Activated CD8-positive, alpha-beta T cell treated with anti-CD3 and anti-CD28 coated beads for 36 hours (primary cell): ENCODE measurements around the gene KIR2DL1. TPM values are rescaled to one million over a fixed set of nuclear protein-coding genes. Genes with fewer than 3 reads are reported as not detected.
"Not testable (repeated sequence)": the region's sequence is repeated elsewhere in the genome, so short reads cannot be mapped to it uniquely, and the experiment has no call there.

Experiments
- ATAC-seq: fragments of 200-7000 bp; cut with Tn5 transposase; one replicate; pipeline ENCODE4 v1.10.0; 2021; ENCODE audit warnings: mild to moderate bottlenecking, moderate library complexity
- CTCF ChIA-PET: fragments of 350-600 bp; sonication (Branson Sonifier 250); formaldehyde crosslinking; loops from one replicate; lab custom pipeline; 2021; ENCODE audit warnings: antibody characterized with exemption; lab: Charles Lee
- POLR2A ChIA-PET: fragments of 350-600 bp; sonication (Branson Sonifier 250); formaldehyde crosslinking; loops from one replicate; lab custom pipeline; 2021; ENCODE audit warnings: antibody characterized with exemption; lab: Charles Lee
- DNase-seq: peaks from one replicate; pipeline ENCODE4 v3.0.0-alpha.2; 2020
- H3K27ac Mint-ChIP-seq: one replicate; pipeline ENCODE4 v1.8.0; 2021; ENCODE audit warnings: mild to moderate bottlenecking, mixed read lengths
- H3K27me3 Mint-ChIP-seq: one replicate; pipeline ENCODE4 v1.8.0; 2021; ENCODE audit warnings: mixed read lengths
- H3K36me3 Mint-ChIP-seq: one replicate; pipeline ENCODE4 v1.8.0; 2021; ENCODE audit warnings: low read depth, mixed read lengths
- H3K4me1 Mint-ChIP-seq: one replicate; pipeline ENCODE4 v1.8.0; 2021; ENCODE audit warnings: low read depth, mixed read lengths
- H3K4me3 Mint-ChIP-seq: one replicate; pipeline ENCODE4 v1.8.0; 2021; ENCODE audit warnings: mild to moderate bottlenecking, moderate library complexity, mixed read lengths
- H3K9me3 Mint-ChIP-seq: one replicate; pipeline ENCODE4 v1.8.0; 2021; ENCODE audit warnings: mixed read lengths
- CTCF ChIP-seq: fragments of 200-600 bp; IDR thresholded peaks from one replicate; pipeline ENCODE4 v1.8.0; 2022; ENCODE audit warnings: antibody characterized with exemption, mild to moderate bottlenecking
- intact Hi-C: fragments of 100-400 bp; cut with micrococcal nuclease; formaldehyde crosslinking; loops from one replicate; pipeline ENCODE4 v1.10.0; 2022
- total RNA-seq, 2 experiments: library from RNA; stranded (reverse); gene quantifications; one replicate each; pipeline ENCODE4 v1.2.3, GENCODE V29; 2021

KIR2DL1 gene
- total RNA-seq, 2 experiments from 2014 or later = not detected

GRCh38 chr19:54805665-54806515 is 36.3 kb downstream of the KIR2DL1 start:
- ChIA-PET CTCF (no interaction called here), POLR2A (no interaction called here)
- H3K4me3 Mint-ChIP-seq = no peak overlapping the region
- no peaks in the 10 kb centered on the region for H3K36me3 Mint-ChIP-seq
- no peak for TF ChIP-seq CTCF
- DNase-seq (no peak), ATAC-seq (no peak)
- no peak overlapping the region for H3K27ac Mint-ChIP-seq
- no peaks in the 10 kb centered on the region for H3K4me1 Mint-ChIP-seq
- intact Hi-C loops = no loop called here
- H3K27me3 Mint-ChIP-seq = peaks cover 15% of the 10 kb centered on the region
- H3K9me3 Mint-ChIP-seq = no peaks in the 10 kb centered on the region

GRCh38 chr19:54806516-54806838 is 36.9 kb downstream of the KIR2DL1 start:
- no peaks in the 10 kb centered on the region for H3K9me3 Mint-ChIP-seq
- ATAC-seq = no peak
- H3K27me3 Mint-ChIP-seq = peaks cover 15% of the 10 kb centered on the region
- DNase-seq = no peak
- intact Hi-C loops = no loop called here
- H3K4me3 Mint-ChIP-seq = no peak overlapping the region
- TF ChIP-seq CTCF = no peak
- H3K36me3 Mint-ChIP-seq = no peaks in the 10 kb centered on the region
- ChIA-PET POLR2A (no interaction called here), CTCF (no interaction called here)
- H3K27ac Mint-ChIP-seq = no peak overlapping the region
- H3K4me1 Mint-ChIP-seq = no peaks in the 10 kb centered on the region

GRCh38 chr19:54814571-54814970 is 45.0 kb downstream of the KIR2DL1 start:
- H3K4me1 Mint-ChIP-seq, H3K36me3 Mint-ChIP-seq, DNase-seq, H3K4me3 Mint-ChIP-seq, CTCF ChIA-PET, H3K9me3 Mint-ChIP-seq, POLR2A ChIA-PET, intact Hi-C loops, ATAC-seq, H3K27me3 Mint-ChIP-seq, H3K27ac Mint-ChIP-seq: not testable (repeated sequence)

GRCh38 chr19:54816251-54816650 is 46.7 kb downstream of the KIR2DL1 start, which contains the start of gene KIR3DL1:
KIR3DL1 (plus strand) TSS chr19:54816468.
- H3K4me1 Mint-ChIP-seq, H3K9me3 Mint-ChIP-seq, CTCF ChIA-PET, H3K36me3 Mint-ChIP-seq, H3K27me3 Mint-ChIP-seq, H3K4me3 Mint-ChIP-seq, H3K27ac Mint-ChIP-seq, intact Hi-C loops, POLR2A ChIA-PET, DNase-seq, ATAC-seq: not testable (repeated sequence)

- Mint-ChIP-seq H3K4me3 (no peak overlapping the region), H3K27ac (no peak overlapping the region), H3K36me3 (no peaks in the 10 kb centered on the region), H3K27me3 (peaks cover 2% of the 10 kb centered on the region), H3K4me1 (no peaks in the 10 kb centered on the region), H3K9me3 (no peaks in the 10 kb centered on the region)
- ChIA-PET CTCF (no interaction called here), POLR2A (no interaction called here)
- intact Hi-C loops = no loop called here
- TF ChIP-seq CTCF = no peak
- ATAC-seq = no peak
- no peak for DNase-seq
These were observed 48.3 kb downstream of the KIR2DL1 start for GRCh38 chr19:54817670-54818536.

GRCh38 chr19:54824416-54824815 is 54.8 kb downstream of the KIR2DL1 start:
- POLR2A ChIA-PET, intact Hi-C loops, DNase-seq, H3K36me3 Mint-ChIP-seq, H3K4me3 Mint-ChIP-seq, ATAC-seq, H3K27ac Mint-ChIP-seq, CTCF ChIA-PET, H3K27me3 Mint-ChIP-seq, H3K4me1 Mint-ChIP-seq, H3K9me3 Mint-ChIP-seq: not testable (repeated sequence)

- H3K36me3 Mint-ChIP-seq, POLR2A ChIA-PET, H3K27ac Mint-ChIP-seq, DNase-seq, CTCF ChIA-PET, H3K9me3 Mint-ChIP-seq, ATAC-seq, intact Hi-C loops, H3K27me3 Mint-ChIP-seq, H3K4me1 Mint-ChIP-seq, H3K4me3 Mint-ChIP-seq: not testable (repeated sequence)
These were observed 55.7 kb downstream of the KIR2DL1 start for GRCh38 chr19:54825326-54825725.

- ATAC-seq, H3K36me3 Mint-ChIP-seq, DNase-seq, H3K27ac Mint-ChIP-seq, H3K4me1 Mint-ChIP-seq, intact Hi-C loops, H3K4me3 Mint-ChIP-seq, H3K9me3 Mint-ChIP-seq, CTCF ChIA-PET, POLR2A ChIA-PET, H3K27me3 Mint-ChIP-seq: not testable (repeated sequence)
These were observed 58.5 kb downstream of the KIR2DL1 start for GRCh38 chr19:54828064-54828463.

GRCh38 chr19:54832496-54832895 is 62.9 kb downstream of the KIR2DL1 start, which contains the start of gene KIR2DS4:
KIR2DS4 (plus strand) TSS chr19:54832676.
- intact Hi-C loops, POLR2A ChIA-PET, H3K27me3 Mint-ChIP-seq, H3K36me3 Mint-ChIP-seq, H3K4me1 Mint-ChIP-seq, DNase-seq, H3K9me3 Mint-ChIP-seq, H3K4me3 Mint-ChIP-seq, CTCF ChIA-PET, H3K27ac Mint-ChIP-seq, ATAC-seq: not testable (repeated sequence)
